ENCODE data around the gene CLCNKB.

The CLCNKB gene

DNA sequence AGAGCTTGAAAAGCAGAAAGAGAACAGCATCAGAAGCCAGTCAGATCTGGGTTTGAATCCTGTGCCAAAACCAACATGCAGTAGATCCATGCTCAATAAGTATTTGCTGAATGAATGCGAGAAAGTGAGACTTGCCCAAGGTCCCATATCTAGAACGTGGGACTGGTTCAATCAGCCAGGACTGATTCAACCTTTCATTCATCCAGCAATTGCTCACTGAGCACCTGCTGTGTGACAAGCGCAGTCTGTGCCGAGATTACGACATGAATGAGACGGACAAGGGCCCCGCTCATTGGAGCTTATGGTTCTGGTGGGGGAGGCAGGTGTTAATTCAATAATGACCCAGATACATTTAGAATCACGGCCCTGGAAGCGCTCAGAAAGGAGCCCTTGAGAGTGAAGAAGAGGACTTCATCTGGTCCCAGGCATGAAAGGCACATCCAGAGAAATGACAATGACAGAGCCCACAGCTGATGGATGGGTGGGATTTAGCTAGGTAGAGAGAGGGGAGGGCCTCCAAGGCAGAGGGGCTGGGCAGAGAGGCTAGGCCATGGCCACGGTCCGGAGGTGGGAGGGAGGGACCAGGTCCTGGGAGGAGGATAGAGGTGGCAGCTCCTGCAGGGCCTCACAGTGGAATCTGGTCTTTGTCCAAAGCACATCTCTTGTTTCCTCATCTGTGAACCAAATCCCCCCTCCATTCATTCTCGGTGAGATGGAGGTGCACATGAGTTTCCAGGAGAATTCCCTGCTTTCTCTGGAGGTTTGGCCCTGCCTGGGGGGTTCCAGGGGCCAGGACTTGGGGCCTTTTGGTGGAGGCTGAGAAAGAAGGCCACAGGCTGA is 34.0 kb downstream of the CLCNKB start:
- no peak for DNase-seq

DNA sequence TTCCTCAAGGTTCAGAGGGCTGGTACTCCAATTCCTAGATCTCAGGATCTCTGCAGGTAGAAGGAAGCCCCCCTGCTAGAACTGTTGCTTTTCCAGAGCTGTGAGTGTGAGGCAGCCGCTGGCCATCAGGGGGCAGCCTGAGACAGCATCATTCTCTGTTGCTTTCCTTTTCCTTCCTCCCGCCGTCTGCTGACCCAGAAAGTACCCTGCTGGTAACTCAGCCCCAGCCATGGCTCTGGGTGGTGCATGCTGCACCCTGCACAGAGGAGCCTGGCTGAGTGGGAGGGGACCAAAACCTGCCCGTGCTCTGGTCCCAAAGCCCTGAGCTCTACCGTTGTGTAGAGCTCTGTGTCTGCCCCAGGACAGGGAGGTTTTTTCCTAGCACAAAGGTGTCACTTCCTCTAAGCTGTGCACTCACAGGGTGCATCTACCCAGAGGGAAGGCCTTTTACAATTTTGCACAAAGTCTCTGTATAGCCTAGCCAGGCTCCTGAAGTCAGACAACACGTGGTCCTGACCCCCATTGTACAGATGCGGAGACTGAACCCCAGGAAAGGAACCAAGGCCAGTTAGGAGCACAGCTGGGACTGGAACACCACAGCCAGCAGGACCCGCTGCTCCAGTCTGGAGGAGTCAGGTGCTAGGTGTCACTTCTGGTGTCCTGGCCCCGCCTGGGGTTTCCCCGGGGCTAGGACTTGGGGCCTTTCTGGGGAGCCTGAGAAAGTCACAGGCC is 35.5 kb downstream of the CLCNKB start:
- peak; percentile 65 for DNase-seq

DNA sequence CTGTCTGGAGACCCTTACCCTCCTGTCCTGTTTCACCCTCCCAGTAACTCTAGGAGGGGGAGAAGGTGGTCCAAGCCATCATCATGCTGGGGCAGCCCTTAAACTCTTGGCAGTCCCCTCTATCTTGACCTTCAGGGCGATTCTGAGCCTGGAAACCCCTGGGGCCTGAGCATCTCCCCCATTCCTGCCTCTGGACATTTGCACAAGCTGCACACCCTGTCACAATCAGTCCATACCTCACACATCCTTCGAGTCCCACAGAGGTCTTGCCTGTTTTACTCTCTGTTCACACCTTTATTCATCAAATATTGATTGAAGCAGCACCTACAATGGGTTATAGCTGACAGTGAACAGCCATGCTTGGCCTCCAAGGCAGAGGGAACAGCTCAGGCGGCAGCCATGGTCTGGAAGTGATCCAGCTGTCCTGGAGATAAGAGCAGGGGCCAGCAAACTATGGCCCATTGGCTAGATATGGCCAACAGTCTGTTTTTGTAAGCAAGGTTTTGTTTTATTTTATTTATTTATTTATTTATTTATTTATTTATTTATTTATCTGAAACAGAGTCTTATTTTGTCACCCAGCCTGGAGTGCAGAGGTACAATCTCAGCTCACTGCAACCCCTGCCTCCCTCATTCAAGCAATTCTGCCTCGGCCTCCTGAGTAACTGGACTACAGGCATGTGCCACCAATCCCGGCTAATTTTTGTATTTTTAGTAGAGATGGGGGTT is 37.0 kb downstream of the CLCNKB start:
- DNase-seq: no peak

DNA sequence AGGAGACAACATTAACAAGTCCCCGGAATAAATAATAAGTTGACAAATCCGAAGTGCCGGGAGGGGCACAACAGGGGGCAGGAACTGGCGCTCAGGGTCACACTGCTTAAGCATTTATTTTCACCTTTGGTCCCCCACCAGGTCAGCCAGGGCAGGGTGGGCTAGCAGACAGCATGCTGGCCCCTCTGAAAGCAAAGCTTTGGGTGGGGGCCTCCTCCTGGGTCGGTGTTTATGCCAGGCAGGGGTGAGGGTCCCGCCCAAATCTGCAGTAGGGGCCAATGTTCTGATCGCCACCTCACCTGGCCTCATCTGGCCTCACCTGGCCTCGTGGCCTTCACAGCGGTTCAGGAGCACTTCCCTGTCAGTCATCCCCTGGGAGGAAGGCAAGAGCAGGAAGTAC is 38.1 kb downstream of the CLCNKB start:
- DNase-seq: no peak

DNA sequence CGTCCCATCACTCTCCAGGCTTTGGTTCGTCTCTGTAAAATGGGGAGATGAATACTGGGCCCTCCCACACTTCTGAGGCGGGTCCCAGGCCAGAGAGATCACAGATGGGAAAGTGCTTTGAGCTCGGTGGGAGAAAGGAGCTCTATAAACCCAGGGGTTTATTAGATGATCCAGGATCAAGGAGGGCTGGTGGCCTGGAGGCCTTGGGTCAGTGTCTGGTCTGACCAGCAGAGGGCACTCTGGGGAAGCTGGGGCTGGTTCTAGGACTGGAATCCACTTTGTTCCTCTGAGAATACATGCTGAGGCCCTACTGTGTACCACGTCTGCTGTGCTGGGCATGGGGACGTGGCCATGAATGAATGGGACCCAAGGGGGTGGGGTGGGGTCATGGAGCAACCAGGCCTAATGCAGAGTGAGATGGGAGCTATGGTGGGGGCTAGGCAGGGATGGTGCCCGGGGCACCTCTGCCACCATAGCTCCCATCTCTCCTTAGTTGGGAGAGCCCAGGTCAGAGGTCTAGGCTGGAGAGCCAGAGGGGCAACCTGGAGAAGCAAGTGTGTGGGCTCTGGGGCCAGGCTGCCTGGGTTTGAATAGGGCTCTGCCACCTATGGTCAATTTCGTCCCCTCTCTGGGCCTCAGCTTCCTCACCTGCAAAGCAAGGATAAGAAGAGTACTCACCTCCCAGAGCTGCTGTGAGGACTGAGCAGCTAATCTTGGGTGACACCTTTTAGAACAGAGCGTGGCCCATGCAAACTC is 38.9 kb downstream of the CLCNKB start:
- DNase-seq: peak; percentile 49

DNA sequence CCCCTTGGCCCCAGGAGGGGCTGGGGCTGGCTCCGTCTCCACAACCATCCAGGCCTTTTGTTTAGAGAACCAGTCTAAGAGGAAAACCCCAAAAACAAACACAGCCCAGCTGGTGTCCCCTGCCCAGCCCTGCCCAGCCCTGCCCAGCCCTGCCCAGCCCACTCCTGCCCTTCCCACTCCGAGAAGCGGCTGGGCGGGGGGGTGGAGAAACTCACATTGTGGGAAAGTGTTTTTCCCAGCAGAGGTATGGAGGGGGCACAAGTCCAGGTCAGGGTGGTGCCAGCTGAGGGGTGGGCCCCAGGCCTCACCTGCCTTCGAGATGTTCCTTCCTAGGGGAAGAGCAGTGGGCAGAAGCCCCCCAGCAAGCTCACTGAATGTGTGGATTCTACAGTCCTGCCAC is 39.9 kb downstream of the CLCNKB start:
- no peak for DNase-seq

DNA sequence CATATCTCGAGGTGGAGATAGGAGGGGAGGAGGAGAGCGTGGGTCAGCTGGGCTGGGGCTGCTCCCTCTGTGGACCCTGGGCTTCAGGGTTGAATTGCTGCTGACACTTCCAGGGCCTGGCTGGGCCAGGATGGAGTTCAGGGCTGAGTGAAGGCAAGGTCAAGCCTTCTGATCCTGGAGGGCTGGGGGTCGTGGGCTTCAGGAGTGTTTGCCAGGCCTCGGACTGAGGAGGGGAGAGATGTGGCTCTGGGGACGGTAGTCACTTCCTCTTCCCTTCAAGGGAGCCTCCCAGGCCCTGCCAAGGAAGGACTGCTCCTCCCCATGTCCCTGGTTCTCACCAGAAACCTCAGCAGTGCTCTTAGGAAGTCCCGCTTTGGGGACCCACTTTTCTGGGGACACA is 41.9 kb downstream of the CLCNKB start:
- no peak for DNase-seq

DNA sequence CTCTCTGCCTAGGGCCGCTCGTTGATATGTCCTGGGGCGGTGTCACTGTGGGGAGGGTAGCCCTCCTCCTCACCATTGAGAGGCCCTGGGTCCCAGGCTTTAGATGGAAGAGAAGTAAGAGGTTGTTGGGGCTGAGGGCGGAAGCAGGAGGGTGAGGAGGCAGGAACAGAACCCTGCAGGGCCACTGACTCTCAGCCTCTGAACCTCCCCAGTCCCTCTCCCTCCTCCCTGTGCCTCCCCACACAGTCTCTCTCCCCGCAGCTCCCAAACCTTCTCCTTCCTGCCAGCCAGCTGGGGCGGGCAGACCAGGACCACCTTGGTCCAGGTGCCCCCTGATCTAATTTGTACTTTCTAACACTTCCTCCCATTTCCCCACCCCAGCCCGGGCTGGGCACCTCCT is 44.2 kb downstream of the CLCNKB start:
- no peak for DNase-seq

DNA sequence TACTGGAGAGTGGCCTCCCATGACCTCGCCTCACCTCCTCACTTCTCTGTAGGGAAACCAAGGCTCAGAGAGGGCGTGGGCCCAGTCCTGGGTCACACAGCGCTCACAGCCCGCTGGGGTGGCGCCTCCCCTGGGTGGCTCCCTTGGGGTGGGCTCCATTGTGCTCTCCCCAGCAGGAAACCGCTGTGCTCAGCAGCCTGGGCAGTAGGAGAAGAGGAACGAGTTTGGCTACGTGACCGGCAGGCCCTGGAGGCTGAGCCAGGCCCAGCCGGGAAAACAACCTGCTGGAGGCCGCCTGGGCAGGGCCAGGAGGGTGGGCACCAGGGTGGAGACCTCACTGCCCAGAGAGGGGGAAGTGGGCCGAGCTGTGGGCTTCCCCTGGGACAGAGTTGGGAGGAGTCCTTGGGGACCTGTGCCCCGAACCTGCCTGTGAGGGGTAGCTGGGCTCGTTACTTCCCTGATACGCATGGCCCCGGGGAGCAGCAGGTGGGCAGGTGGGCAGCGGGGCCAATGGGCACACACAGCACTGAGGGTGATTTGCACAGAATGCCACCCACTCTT is 44.8 kb downstream of the CLCNKB start:
- no peak for DNase-seq

DNA sequence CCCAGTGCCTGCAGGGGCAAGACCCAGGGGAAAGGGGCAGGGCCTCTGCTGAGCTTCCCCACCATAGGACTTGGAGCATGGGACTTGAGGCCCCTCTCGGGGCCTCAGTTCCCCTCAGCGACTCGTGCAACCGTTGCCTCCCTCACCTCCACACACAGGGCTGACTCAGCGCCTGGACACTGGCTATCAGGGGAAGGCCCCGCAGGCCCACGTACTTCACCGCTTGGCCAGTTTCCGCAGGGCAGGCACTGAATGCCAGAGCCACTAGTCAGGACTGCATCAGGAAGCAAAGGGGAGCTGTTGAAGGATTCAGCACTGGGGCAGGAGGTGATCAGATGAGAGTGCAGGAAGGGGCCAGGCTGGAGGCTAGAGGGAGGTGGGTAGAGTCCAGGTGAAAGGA is 45.4 kb downstream of the CLCNKB start:
- DNase-seq: no peak

DNA sequence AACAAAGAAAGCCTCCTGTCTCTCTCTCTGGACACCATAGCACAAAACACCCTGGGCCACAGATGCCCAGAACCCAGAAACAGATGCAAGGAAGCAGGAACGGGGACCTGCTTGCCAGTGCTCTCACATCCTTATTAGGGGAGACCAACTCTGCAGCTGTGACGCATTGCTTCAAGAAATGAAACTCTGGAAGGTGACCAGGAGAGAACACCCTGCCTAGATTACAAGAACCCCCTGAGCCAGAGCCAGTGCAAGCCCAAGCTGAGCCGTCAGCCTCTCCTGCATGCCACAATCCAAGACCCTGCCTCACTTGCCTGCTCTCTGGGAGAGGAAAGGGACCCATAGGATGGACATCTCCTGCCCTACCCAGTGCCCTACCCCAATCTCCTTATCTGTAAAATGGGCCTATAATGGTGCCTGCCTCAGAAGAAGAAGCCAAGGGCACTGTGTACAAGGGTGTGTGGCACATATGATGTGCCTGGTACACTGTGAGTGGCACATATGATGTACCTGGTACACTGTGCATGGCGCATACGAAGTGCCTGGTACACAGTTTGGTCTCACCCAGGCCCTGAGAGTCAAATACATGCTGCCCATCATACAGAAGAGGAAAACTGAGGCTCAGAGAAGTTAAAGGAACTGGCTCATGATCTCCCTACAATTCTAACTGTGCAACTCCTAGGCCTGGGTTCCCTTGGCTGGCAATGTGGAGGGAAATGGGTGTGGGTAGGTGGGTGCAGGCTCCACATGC is 46.7 kb downstream of the CLCNKB start:
- no peak for DNase-seq

DNA sequence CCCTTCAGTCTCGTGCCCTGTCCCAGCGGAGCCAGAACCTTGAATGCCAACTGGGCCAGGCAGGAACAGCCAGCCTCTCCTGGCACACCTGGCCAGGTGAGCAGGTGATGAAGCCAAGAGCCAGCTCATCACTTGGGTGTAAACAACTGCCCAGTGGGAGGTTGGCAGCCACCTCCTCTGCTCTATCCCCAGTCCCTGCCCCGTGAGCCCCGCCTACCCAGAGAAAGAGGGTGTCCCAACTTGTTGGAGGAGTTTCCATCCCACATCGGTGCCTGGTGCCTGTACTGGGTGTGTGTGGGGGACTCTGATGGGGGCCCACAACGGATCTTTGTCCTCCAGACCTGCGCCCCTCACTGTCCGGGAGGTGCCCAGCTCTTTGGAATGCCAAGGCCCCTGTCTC is 47.7 kb downstream of the CLCNKB start:
- DNase-seq: no peak

DNA sequence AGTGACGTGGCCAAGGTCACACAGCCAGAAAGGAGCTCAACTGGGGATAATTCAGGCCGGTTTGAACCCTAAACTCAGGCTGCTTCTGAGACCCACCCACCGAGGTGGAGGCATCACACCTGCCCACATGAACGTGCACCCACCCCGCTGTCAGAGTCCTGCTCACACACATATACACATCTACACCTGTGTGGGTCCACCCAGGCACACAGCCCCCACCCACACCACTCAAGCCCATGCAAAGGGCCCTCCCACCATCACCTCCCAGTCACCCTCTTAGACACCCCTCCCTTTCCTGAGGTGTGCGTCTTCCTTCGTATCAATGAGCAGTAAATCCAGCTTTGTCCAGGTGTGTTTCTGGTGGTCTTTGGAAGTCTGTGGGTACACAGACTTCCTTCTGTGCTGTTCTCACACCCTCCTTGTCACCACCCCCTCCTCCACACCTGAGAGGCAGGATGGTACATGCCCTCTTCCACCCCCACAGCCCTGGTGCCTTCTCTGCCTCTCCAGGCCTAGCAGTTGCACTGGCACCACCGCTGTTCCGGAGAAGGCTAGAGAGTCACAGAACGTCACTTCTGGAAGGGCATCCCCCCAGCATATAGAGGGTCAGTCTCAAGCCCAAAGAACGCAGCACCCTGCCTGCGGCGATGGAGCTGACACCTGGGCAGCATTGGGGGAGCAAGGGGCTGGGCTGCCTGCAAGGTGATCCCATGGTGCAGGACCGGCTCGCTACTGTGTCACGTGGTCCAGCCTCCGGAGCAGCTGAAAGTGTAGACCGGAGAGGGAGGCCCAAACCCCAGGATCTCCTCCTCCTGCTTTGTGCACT is 48.7 kb downstream of the CLCNKB start:
- no peak for DNase-seq

DNA sequence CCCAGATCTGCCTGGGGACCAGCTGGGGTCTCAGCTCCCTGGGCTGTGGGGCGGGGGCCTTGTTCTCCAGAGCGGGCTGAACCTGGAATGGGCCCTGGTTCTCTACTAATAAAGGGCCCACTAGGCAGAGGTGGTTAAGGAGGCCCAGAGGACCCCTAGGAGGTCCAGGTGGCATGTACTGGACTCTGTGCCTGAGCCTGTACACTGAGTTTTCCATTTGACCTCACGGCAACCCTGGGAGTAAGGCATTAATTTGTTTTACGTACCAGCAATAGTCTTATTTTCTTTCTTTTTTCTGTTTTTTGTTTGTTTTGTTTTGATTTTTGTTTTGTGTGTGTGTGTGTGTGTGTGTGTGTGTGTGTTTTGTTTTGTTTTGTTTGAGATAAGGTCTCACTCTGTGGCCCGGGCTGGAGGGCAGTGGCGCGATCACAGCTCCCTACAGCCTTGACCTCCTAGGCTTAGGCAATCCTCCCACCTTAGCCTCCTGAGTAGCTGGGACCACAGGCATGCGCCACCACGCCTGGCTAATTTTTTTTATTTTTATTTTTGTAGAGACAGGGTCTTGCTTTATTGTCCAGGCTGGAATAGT is 49.4 kb downstream of the CLCNKB start:
- DNase-seq: no peak

DNA sequence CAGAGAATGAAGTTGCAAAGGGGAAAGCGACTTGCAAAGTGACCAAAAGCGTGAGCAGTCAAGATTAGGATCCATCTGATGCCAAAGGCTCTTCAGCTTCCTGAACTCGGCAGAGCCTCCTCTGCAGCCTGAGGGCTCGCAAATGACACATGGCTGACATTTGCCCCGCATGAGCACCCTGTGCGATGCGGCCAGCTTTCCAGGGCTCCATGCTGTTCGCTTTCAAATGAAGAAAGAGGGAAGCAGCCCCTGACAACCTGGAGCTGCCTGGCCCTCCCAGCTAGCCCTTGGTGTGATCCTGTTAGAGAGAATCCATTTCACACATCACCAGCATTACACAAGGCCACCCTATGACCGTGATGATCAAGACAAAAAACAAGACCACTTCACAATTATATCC is 50.0 kb downstream of the CLCNKB start:
- no peak for DNase-seq

DNA sequence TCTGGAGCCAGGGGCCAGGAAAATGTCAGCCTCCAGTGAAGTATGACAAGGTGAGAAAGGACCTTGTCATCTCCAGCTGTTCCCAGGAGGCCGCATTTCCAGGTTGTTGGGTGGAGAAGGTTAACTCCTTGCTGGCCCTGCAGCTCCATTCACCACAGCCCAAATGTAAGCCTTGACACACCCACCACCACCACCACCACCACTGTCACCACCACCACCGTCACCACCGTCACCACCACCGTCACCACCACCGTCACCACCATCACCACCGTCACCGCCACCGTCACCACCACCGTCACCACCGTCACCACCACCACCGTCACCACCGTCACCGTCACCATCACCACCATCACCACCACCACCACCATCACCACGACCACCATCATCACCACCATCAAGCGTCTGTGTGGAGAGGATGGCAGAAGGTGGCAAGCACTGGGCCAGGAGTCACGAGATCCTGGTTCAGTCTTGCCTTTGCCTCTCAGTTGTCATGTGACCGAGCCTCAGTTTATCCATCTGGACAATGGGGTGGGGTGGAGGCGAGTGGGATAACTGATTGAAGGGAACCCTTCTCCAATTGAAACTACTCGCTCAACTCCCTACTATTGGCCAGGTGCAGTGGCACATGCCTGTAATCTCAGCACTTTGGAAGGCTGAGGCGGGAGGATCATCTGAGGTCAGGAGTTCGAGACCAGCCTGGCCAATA is 51.0 kb downstream of the CLCNKB start:
- no peak for DNase-seq

DNA sequence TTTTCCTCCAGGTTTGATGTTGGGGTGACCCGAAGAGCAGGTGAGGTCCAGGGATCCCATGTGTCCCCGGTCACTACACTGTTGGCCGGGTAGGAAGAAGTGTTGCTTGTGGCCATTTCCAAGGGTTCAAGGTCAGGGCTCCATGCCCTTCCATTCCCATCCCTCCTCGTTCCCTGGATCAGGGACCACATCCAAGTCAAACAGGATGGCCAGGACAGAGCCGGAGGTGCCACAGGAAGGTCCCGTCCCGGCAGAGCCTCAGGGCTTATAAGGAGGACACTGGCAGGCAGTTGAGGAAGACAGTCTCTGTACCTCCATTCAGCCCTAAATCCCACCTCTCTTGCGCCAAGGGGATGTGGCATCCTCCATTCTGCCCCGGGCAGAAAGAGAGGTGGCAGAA is 51.9 kb downstream of the CLCNKB start:
- no peak for DNase-seq

DNA sequence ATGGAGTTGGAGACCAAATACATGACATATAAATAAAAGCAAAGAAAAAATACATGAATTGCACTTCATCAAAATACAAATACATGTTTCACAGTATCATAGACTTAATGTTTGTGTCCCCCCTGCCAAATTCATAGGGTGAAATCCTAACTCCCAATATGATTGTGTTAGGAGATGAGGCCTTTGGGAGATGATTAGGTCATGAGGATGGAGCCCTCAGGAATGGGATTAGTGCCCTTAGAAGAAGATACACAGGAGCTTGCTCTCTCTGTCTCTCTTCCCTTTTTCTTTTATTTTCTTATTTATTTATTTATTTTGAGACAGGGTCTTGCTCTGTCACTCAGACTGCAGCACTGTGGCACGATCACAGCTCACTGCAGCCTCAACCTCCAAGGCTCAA is 55.8 kb downstream of the CLCNKB start:
- DNase-seq: no peak

DNA sequence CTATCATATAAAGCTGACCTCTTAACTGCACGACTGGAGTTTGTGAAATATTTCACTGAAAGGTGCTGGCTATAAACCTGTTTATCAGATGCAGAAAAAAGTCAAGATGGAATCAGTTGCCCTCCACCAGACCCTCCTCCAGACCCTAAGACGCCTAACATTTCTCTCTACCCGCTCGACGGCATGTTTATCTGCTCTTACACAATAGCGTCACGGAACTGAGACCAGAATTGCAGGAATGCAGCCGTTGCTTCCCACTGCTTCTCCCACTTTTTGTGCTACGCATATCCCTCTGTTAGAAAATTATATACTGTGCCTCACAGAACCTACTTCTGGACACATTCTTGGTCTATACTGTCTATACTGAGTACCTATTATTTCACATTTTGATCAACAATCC is 58.0 kb downstream of the CLCNKB start:
- no peak for DNase-seq
